Gastrocnemius medialis (tissue), 4 donors: ENCODE data around the gene PPARG.

ENCODE experiments used
- POLR2A ChIP-seq, 2 donors: fragments of 450-650 bp; IDR thresholded peaks; one replicate each; pipeline ENCODE4 v1.6.1; 2017; ENCODE audit warnings: antibody characterized with exemption in 2 of 2, mild to moderate bottlenecking in 2 of 2, moderate library complexity in 2 of 2
- TF ChIP-seq, protein P1 (sequence below), 5 experiments: fragments of 450-650 bp in 3 of 5; fragments of 200-600 bp in 2 of 5; sonication (generic) in 2 of 5; IDR thresholded peaks in 4 of 5; conservative IDR thresholded peaks in 1 of 5; 1 replicate in 4 of 5; 2 replicates in 1 of 5; pipeline ENCODE4 v1.5.1; 2016 to 2019; ENCODE audit warnings: antibody characterized with exemption in 5 of 5, mild to moderate bottlenecking in 3 of 5, moderate library complexity in 3 of 5

- TF ChIP-seq, protein P1, sequence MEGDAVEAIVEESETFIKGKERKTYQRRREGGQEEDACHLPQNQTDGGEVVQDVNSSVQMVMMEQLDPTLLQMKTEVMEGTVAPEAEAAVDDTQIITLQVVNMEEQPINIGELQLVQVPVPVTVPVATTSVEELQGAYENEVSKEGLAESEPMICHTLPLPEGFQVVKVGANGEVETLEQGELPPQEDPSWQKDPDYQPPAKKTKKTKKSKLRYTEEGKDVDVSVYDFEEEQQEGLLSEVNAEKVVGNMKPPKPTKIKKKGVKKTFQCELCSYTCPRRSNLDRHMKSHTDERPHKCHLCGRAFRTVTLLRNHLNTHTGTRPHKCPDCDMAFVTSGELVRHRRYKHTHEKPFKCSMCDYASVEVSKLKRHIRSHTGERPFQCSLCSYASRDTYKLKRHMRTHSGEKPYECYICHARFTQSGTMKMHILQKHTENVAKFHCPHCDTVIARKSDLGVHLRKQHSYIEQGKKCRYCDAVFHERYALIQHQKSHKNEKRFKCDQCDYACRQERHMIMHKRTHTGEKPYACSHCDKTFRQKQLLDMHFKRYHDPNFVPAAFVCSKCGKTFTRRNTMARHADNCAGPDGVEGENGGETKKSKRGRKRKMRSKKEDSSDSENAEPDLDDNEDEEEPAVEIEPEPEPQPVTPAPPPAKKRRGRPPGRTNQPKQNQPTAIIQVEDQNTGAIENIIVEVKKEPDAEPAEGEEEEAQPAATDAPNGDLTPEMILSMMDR (IDR thresholded peaks at IDR 0.05 in 4 of 5, conservative IDR thresholded peaks at IDR 0.05 in 1 of 5), result no peak
- TF ChIP-seq POLR2A (IDR thresholded peaks at IDR 0.05), result no peak
Observed at GRCh38 chr3:12443781-12444522, 155.1 kb downstream of the PPARG start.
